HepG2 (cell line): Measurements from ENCODE around the gene KLRF1. TPM values are rescaled to one million over a fixed set of nuclear protein-coding genes. Genes with fewer than 3 reads are reported as not detected.

Experiments used
- ATAC-seq: fragments of 200-7000 bp; cut with Tn5 transposase; 3 replicates; pipeline ENCODE4 v1.9.1; 2020; ENCODE audit warnings: mild to moderate bottlenecking, moderate library complexity
- BruUV-seq: library from RNA; stranded (reverse); fragments of 400-500 nt; replicated peaks from 2 replicates; lab custom pipeline; 2021; lab: Mats Ljungman, UMichigan
- CTCF ChIA-PET: fragments of 300-600 bp; formaldehyde crosslinking; extraction: SDS; loops from one replicate; lab custom pipeline; 2021; ENCODE audit warnings: low total read pairs, inconsistent platforms, low intra/inter-chr PET ratio; lab: Yijun Ruan, JAX
- POLR2A ChIA-PET: fragments of 350-600 bp; sonication (Branson Sonifier 250); formaldehyde crosslinking; loops from one replicate; lab custom pipeline; 2020; ENCODE audit warnings: antibody characterized with exemption, inconsistent platforms; lab: Yijun Ruan, JAX
- DNase-seq: peaks from one replicate; pipeline ENCODE4 v3.0.0-alpha.2; 2015; ENCODE audit warnings: low spot score
- FAIRE-seq: peaks from 3 replicates; lab custom pipeline; 2011; peaks lifted over from hg19 to GRCh38; lab: Jason Lieb, UNC
- H2AFZ ChIP-seq: one replicate; pipeline ENCODE4 v1.6.1; 2011; ENCODE audit warnings: low read length, inconsistent platforms
- H3K27ac ChIP-seq: fragments of 300-600 bp; 3 replicates; pipeline ENCODE4 v1.8.0; 2011; ENCODE audit warnings: mixed run types, mild to moderate bottlenecking, mixed read lengths, low read length, inconsistent platforms; ENCODE audit not compliant: insufficient read depth; ENCODE audit errors: extremely low read length
- H3K27me3 ChIP-seq, 2 experiments: fragments of 200-600 bp in 1 of 2; 2 replicates in 1 of 2; 3 replicates in 1 of 2; pipeline versions ENCODE4 v1.6.0 to v1.8.0; 2011; ENCODE audit warnings: low read length in 2 of 2, mild to moderate bottlenecking in 2 of 2, moderate library complexity in 2 of 2, inconsistent platforms in 1 of 2; ENCODE audit not compliant: insufficient read depth in 2 of 2, control insufficient read depth in 1 of 2
- H3K36me3 ChIP-seq, 2 experiments: fragments of 200-600 bp in 1 of 2; replicated peaks in 1 of 2; 2 replicates in 1 of 2; 3 replicates in 1 of 2; pipeline versions ENCODE4 v1.5.1 to v1.8.0; 2011; ENCODE audit warnings: low read length in 2 of 2, inconsistent platforms in 1 of 2; ENCODE audit not compliant: insufficient read depth in 2 of 2, control insufficient read depth in 1 of 2
- H3K4me1 ChIP-seq: 2 replicates; pipeline ENCODE4 v1.5.1; 2012; ENCODE audit warnings: low read length, inconsistent platforms; ENCODE audit not compliant: insufficient read depth
- H3K4me2 ChIP-seq: 2 replicates; pipeline ENCODE4 v1.6.0; 2011; ENCODE audit warnings: low read depth, low read length, inconsistent platforms
- H3K4me3 ChIP-seq, 3 experiments: fragments of 200-600 bp in 1 of 3; sonication (generic), shearing (Covaris generic) in 1 of 3; replicated peaks in 1 of 3; 2 replicates each; pipeline ENCODE4 v1.5.1; 2011 to 2016; ENCODE audit warnings: low read length in 3 of 3, inconsistent platforms in 2 of 3, low read depth in 2 of 3, mild to moderate bottlenecking in 2 of 3, control low read depth in 1 of 3, mixed read lengths in 1 of 3; ENCODE audit not compliant: insufficient read depth in 1 of 3
- H3K79me2 ChIP-seq: one replicate; pipeline ENCODE4 v1.6.1; 2011; ENCODE audit warnings: low read length, inconsistent platforms; ENCODE audit not compliant: insufficient read depth
- H3K9ac ChIP-seq: 2 replicates; pipeline ENCODE4 v1.6.0; 2011; ENCODE audit warnings: mild to moderate bottlenecking, low read depth, low read length, inconsistent platforms; ENCODE audit not compliant: insufficient read depth
- H3K9me3 ChIP-seq: 2 replicates; pipeline ENCODE4 v1.5.1; 2012; ENCODE audit warnings: mild to moderate bottlenecking, low read length
- H4K20me1 ChIP-seq: 2 replicates; pipeline ENCODE4 v1.6.0; 2011; ENCODE audit warnings: inconsistent platforms, mild to moderate bottlenecking, low read length, moderate library complexity; ENCODE audit not compliant: insufficient read depth
- CBX2 ChIP-seq, 2 experiments: fragments of 200-600 bp in 1 of 2; sonication (generic); formaldehyde crosslinking in 1 of 2; IDR thresholded peaks; 2 replicates each; pipeline versions ENCODE4 v1.7.0 to v1.8.1; 2018 to 2022; ENCODE audit warnings: low read depth in 2 of 2, low read length in 1 of 2, mild to moderate bottlenecking in 1 of 2, missing genetic modification reagents in 1 of 2
- MEIS1 ChIP-seq: sonication (generic); formaldehyde crosslinking; IDR thresholded peaks from 2 replicates; pipeline ENCODE4 v1.9.0; 2021; ENCODE audit warnings: mild to moderate bottlenecking, missing genetic modification reagents, moderate library complexity, borderline replicate concordance
- NCOA5 ChIP-seq: sonication (generic); formaldehyde crosslinking; IDR thresholded peaks from 2 replicates; pipeline ENCODE4 v1.4.0; 2020; ENCODE audit warnings: missing genetic modification reagents
- RARG ChIP-seq: sonication (generic); formaldehyde crosslinking; IDR thresholded peaks from 2 replicates; pipeline ENCODE4 v1.4.0; 2020; ENCODE audit warnings: low read depth, mild to moderate bottlenecking, missing genetic modification reagents
- ZSCAN12 ChIP-seq: sonication (generic); formaldehyde crosslinking; IDR thresholded peaks from 2 replicates; pipeline ENCODE4 v1.9.0; 2021; ENCODE audit warnings: mild to moderate bottlenecking, missing genetic modification reagents
- WGBS: methylation state at CpG from one replicate; pipeline ENCODE4 v1.1.6; 2017; ENCODE audit warnings: low lambda C conversion rate; 5-methylcytosine and 5-hydroxymethylcytosine counted together
- in situ Hi-C: cut with HindIII; loops from 2 replicates; pipeline ENCODE4 v1.10.0; 2017; ENCODE audit warnings: low pct_unique_long_range_greater_than_20kb; ENCODE audit not compliant: extremely low pct_ligation_motif_present
- intact Hi-C: fragments of 100-400 bp; cut with micrococcal nuclease; formaldehyde crosslinking; loops from one replicate; pipeline ENCODE4 v1.10.0; 2022; ENCODE audit not compliant: unreplicated experiment
- polyA plus RNA-seq, 8 experiments: library from polyadenylated mRNA; depleted of rRNA in 3 of 8; stranded (reverse) in 7 of 8; unstranded in 1 of 8; fragments of >200 nt; fragmentation: Illumina TruSeq in 4 of 8; extraction: Trizol in 4 of 8; gene quantifications; 2 replicates each; pipeline versions ENCODE4 v1.2.1 to v1.2.3, GENCODE V29; 2011 to 2016; ENCODE audit warnings: low read depth in 4 of 8, missing spikeins in 1 of 8, mixed read lengths in 1 of 8; ENCODE audit not compliant: insufficient read depth in 1 of 8
- total RNA-seq, 5 experiments: library from RNA; depleted of rRNA; stranded (reverse); fragments of >200 nt; fragmentation: Illumina TruSeq; extraction: Trizol; gene quantifications; 2 replicates each; pipeline ENCODE4 v1.2.3, GENCODE V29; 2016; ENCODE audit warnings: low read depth in 1 of 5
- TF ChIP-seq, protein P1 (sequence below): sonication (generic); formaldehyde crosslinking; IDR thresholded peaks from 2 replicates; pipeline ENCODE4 v1.8.1; 2023; ENCODE audit warnings: mild to moderate bottlenecking, missing genetic modification reagents, borderline replicate concordance
- TF ChIP-seq, protein P2 (sequence below): sonication (generic); formaldehyde crosslinking; IDR thresholded peaks from 2 replicates; pipeline ENCODE4 v1.5.1; 2020; ENCODE audit warnings: missing genetic modification reagents, mild to moderate bottlenecking, borderline replicate concordance

The KLRF1 gene
- total and polyA plus RNA-seq, 2 of the 13 experiments (the other 11 are each of a cell fraction or from before 2014, with no cell fraction given): not detected

DNA sequence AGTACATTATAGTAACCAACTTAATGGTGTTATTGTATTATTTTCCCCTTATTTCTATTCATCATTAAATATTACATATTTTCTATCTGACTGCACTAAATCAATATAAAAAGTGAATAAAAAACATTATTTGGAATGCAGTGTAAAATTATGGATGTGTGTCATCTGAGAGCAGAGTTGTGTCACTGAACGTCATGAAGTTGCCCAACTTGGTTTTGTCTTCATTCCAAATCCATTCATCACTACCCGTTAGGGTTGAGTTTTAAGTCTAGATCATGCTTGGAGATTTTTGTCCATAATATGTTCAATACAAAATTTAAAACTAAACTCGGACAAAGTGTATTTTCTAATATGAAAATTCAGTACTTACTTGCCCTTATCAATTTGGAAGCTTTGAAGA, 16.1 kb downstream of the KLRF1 start:
- intact Hi-C loops (no loop called here), in situ Hi-C loops (no loop called here)
- ChIA-PET POLR2A (no interaction called here), CTCF (no interaction called here)
- FAIRE-seq: no peak
- Histone ChIP-seq H4K20me1 (no peaks in the 10 kb centered on the region), H2AFZ (no peak overlapping the region), H3K79me2 (no peaks in the 10 kb centered on the region), H3K4me2 (no peak overlapping the region), H3K27ac (no peak overlapping the region), H3K4me3 (no peak overlapping the region), H3K27me3 (no peaks in the 10 kb centered on the region; a peak in 1 of 5 replicates), H3K9ac (no peak overlapping the region), H3K4me1 (no peaks in the 10 kb centered on the region), H3K9me3 (no peaks in the 10 kb centered on the region), H3K36me3 (no peaks in the 10 kb centered on the region)
- ATAC-seq: no peak
- no peak for DNase-seq
- WGBS: 0% methylated on average over 3 of the region's 3 CpGs
- no TSS peak for BruUV-seq
- TF ChIP-seq NCOA5 (CRISPR knock-in tag) (no peak), CBX2 (IDR thresholded peaks at IDR 0.05; ENCODE audit: low read depth, low read length) (no peak), CBX2 (CRISPR knock-in tag; IDR thresholded peaks at IDR 0.05; ENCODE audit: low read depth) (no peak), MEIS1 (CRISPR knock-in tag) (no peak), RARG (CRISPR knock-in tag) (no peak), ZSCAN12 (CRISPR knock-in tag) (no peak)
- TF ChIP-seq, protein P1, sequence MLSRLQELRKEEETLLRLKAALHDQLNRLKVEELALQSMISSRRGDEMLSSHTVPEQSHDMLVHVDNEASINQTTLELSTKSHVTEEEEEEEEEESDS (CRISPR knock-in tag): no peak

DNA sequence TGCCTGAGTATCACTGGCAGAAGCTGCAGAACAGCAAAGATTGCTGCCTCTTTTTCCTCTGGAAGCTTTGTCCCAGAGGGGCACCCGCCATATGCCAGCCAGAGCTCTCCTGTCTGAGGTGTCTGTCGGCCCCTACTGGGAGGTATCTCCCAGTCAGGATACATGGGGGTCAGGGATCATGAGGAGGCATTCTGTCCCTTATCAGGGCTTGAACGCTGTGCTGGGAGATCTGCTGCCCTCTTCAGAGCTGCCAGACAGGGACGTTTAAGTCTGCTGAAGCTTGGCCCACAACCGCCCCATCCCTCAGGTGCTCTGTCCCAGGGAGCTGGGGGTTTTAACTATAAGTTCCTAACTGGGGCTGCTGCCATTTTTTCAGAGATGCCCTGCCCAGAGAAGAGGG, 21.6 kb downstream of the KLRF1 start:
- CTCF ChIA-PET: no interaction called here
- no peak for DNase-seq
- in situ Hi-C loops: no loop called here

More for the DNA sequence above, 21.6 kb downstream of the KLRF1 start:
- FAIRE-seq: no peak
- BruUV-seq: no TSS peak
- H3K4me1 ChIP-seq: no peaks in the 10 kb centered on the region
- no peak overlapping the region for H3K27ac ChIP-seq
- 6% methylated on average over 2 of the region's 5 CpGs for WGBS
- no peaks in the 10 kb centered on the region for H3K9me3 ChIP-seq
- no peak for ATAC-seq
- H3K4me2 ChIP-seq: no peak overlapping the region
- intact Hi-C loops: no loop called here
- no peak overlapping the region for H2AFZ ChIP-seq
- no peaks in the 10 kb centered on the region for H3K36me3 ChIP-seq
- POLR2A ChIA-PET: no interaction called here
- H3K4me3 ChIP-seq: no peak overlapping the region
- H4K20me1 ChIP-seq: no peaks in the 10 kb centered on the region
- no peak overlapping the region for H3K9ac ChIP-seq
- TF ChIP-seq, protein P2, sequence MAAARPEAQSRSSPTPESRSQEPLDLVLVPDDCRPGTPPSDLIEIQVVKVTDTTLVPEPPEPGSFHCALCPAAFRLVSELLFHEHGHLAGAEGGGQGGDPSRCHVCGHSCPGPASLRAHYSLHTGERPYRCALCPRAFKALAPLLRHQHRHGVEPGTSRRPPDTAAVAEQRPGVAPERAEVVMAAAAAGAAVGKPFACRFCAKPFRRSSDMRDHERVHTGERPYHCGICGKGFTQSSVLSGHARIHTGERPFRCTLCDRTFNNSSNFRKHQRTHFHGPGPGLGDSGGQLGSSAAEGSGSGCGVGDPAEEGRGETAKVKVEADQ (CRISPR knock-in tag): no peak
- TF ChIP-seq, all 625 proteins: peak for 0
- Histone ChIP-seq H3K27me3 (no peaks in the 10 kb centered on the region; a peak in 1 of 5 replicates), H3K79me2 (no peaks in the 10 kb centered on the region)
